Kidney (tissue), 14 donors: ENCODE results near the gene CD99L2. TPM values are rescaled to one million over a fixed set of nuclear protein-coding genes. Genes with fewer than 3 reads are reported as not detected.
A peak's percentile ranks its signal among the peaks of the same experiment; 100 is the strongest.

Experiments used
- DNase-seq, 5 donors: peaks; one replicate each; pipeline ENCODE4 v3.0.0-alpha.2; 2013 to 2020
- FAIRE-seq: peaks from 2 replicates; lab custom pipeline; 2012; peaks lifted over from hg19 to GRCh38; lab: Jason Lieb, UNC
- H3K27ac ChIP-seq, 2 donors: one replicate each; pipeline ENCODE4 v1.7.0; 2013; ENCODE audit warnings: low read depth in 2 of 2, low read length in 2 of 2, inconsistent platforms in 1 of 2
- H3K27me3 ChIP-seq: one replicate; pipeline ENCODE4 v1.7.1; 2013; ENCODE audit warnings: low read length, inconsistent platforms; ENCODE audit not compliant: control insufficient read depth, insufficient read depth
- H3K36me3 ChIP-seq, 3 donors: one replicate each; pipeline versions ENCODE4 v1.7.0 to v1.7.1; 2013; ENCODE audit warnings: low read length in 3 of 3, control low read depth in 1 of 3, inconsistent platforms in 1 of 3; ENCODE audit not compliant: insufficient read depth in 3 of 3, control insufficient read depth in 2 of 3
- H3K4me1 ChIP-seq, 3 donors: one replicate each; pipeline versions ENCODE4 v1.7.0 to v1.7.1; 2013; ENCODE audit warnings: low read length in 3 of 3, inconsistent platforms in 1 of 3, low read depth in 1 of 3; ENCODE audit not compliant: control insufficient read depth in 2 of 3, insufficient read depth in 2 of 3
- H3K4me3 ChIP-seq, 3 donors: one replicate each; pipeline versions ENCODE4 v1.7.0 to v1.8.1; 2013; ENCODE audit warnings: low read length in 3 of 3, control low read depth in 1 of 3, inconsistent platforms in 1 of 3
- H3K9ac ChIP-seq, 3 donors: one replicate each; pipeline versions ENCODE4 v1.7.0 to v1.7.1; 2013; ENCODE audit warnings: low read length in 3 of 3, control low read depth in 1 of 3, inconsistent platforms in 1 of 3
- H3K9me3 ChIP-seq, 3 donors: one replicate each; pipeline versions ENCODE4 v1.7.0 to v1.7.1; 2013; ENCODE audit warnings: low read length in 3 of 3, control low read depth in 1 of 3, inconsistent platforms in 1 of 3; ENCODE audit not compliant: control insufficient read depth in 2 of 3, insufficient read depth in 1 of 3
- CTCF ChIP-seq: IDR thresholded peaks from 3 replicates; pipeline ENCODE4 v1.5.1; 2012; ENCODE audit warnings: mild to moderate bottlenecking, moderate library complexity, borderline replicate concordance; ENCODE audit not compliant: insufficient read depth; ENCODE audit errors: extremely low read depth
- intact Hi-C: fragments of 100-400 bp; cut with DNase I; formaldehyde crosslinking; loops from one replicate; pipeline ENCODE4 v1.11.1; 2022
- polyA plus RNA-seq: library from polyadenylated mRNA; stranded (reverse); fragments of 350-450 nt; fragmentation: Illumina TruSeq; extraction: RNeasy Lipid Tissue Mini Kit (QIAGEN cat#74804); gene quantifications from one replicate; pipeline ENCODE4 v1.2.3, GENCODE V29; 2014; ENCODE audit warnings: low read depth, low replicate concordance; ENCODE audit not compliant: insufficient read depth
- total RNA-seq: library from RNA; stranded (reverse); fragmentation: NEBNext Ultra II Directional; extraction: Animal tissue kit (Norgen Biotek cat#: 25700); gene quantifications from one replicate; pipeline ENCODE4 v1.2.1, GENCODE V29; 2021
- donor health status: control.
- donor health status: control.
- donor health status: control.
- donor health status: control.
- donor health status: control.
- donor health status: DM: yes; HTN: yes; CAD: no.
- donor health status: Normal renal cell carcinoma (clear cell type).

The CD99L2 gene
- total and polyA plus RNA-seq, 2 donors from 2014 or later, result 30.9 to 38.0 TPM

DNA sequence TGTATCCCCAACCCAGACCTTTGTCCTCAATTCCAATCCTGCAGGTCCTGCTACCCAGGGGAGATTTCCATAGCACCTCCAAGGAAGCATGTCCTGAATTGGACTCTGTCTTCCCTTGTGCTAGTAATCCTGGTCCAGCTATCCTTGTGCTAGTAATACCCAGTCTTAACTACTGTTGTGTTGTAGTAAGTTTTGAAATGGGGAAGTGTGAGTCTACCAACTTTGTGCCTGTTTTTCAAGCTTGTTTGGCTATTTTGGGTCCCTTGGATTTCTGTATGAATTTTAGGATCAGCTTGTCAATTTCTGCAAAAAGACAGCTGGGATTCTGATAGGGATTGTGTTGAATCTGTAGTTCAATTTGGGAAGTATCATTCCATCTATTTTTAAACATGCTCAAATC, 51.4 kb downstream of the CD99L2 start:
- Histone ChIP-seq H3K4me3 (no peak overlapping the region), H3K4me1 (peaks cover 0 to 3% (median 0%) of the 10 kb centered on the region in 3 donors), H3K9ac (no peak overlapping the region), H3K27me3 (no peaks in the 10 kb centered on the region), H3K9me3 (no peaks in the 10 kb centered on the region), H3K27ac (no peak overlapping the region), H3K36me3 (no peaks in the 10 kb centered on the region)
- DNase-seq (no peak), FAIRE-seq (no peak)
- TF ChIP-seq CTCF, result no peak
- intact Hi-C loops, result no loop called here

DNA sequence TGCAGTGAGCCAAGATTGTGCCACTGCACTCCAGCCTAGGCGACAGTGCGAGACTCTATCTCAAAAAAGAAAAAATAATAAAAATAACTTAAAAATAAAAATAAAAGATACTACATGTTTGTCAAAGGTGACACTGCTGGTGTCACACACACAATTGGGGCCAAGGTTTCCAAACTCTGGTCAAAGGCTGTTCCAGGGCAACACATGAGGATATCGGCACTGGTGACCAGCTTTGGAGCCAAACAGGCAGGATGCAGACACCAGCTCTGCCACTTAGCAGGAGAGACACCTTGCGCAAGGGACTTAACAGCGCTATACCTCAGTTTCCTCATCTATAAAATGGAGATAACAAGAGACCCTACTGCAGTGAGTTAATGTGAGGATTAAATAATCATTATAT, 52.3 kb downstream of the CD99L2 start:
- no peak for FAIRE-seq
- no peak overlapping the region for H3K4me3 ChIP-seq
- intact Hi-C loops, result no loop called here
- no peak for TF ChIP-seq CTCF
- no peaks in the 10 kb centered on the region for H3K27me3 ChIP-seq
- no peaks in the 10 kb centered on the region for H3K36me3 ChIP-seq
- H3K9me3 ChIP-seq, result no peaks in the 10 kb centered on the region
- no peak for DNase-seq
- peaks cover 0 to 3% (median 0%) of the 10 kb centered on the region in 3 donors for H3K4me1 ChIP-seq
- H3K9ac ChIP-seq, result no peak overlapping the region
- no peak overlapping the region for H3K27ac ChIP-seq

- H3K27ac ChIP-seq, result no peak overlapping the region
- FAIRE-seq (no peak), DNase-seq (peak in 2 of 5 donors; percentile 1 to 3)
- H3K9me3 ChIP-seq, result no peaks in the 10 kb centered on the region
- peaks cover 0 to 3% (median 0%) of the 10 kb centered on the region in 3 donors for H3K4me1 ChIP-seq
- TF ChIP-seq CTCF, result no peak
- intact Hi-C loops, result no loop called here
- no peaks in the 10 kb centered on the region for H3K36me3 ChIP-seq
- no peak overlapping the region for H3K4me3 ChIP-seq
- no peaks in the 10 kb centered on the region for H3K27me3 ChIP-seq
- no peak overlapping the region for H3K9ac ChIP-seq
Measured at GRCh38 chrX:150845091-150845490, 53.4 kb downstream of the CD99L2 start.

GRCh38 chrX:150844016-150844415, 54.5 kb downstream of the CD99L2 start:
- Histone ChIP-seq H3K27me3 (no peaks in the 10 kb centered on the region), H3K4me1 (peaks cover 0 to 3% (median 0%) of the 10 kb centered on the region in 3 donors), H3K27ac (no peak overlapping the region), H3K9ac (no peak overlapping the region), H3K9me3 (no peaks in the 10 kb centered on the region), H3K4me3 (no peak overlapping the region), H3K36me3 (no peaks in the 10 kb centered on the region)
- peak in 1 of 5 donors; percentile 3 for DNase-seq
- TF ChIP-seq CTCF, result no peak
- no peak for FAIRE-seq
- intact Hi-C loops, result no loop called here
